ENCODE data around the gene SLC15A1.

SLC15A1 gene

GRCh38 chr13:98786023-98786422 is 33.6 kb upstream of the SLC15A1 start:
- no peaks in the 10 kb centered on the region for H3K4me1 ChIP-seq (ENCODE audit: control insufficient read depth in 1 of 2, insufficient read depth in 1 of 2, low read depth in 1 of 2, low read length in 1 of 2)
- H3K36me3 ChIP-seq, result no peaks in the 10 kb centered on the region
- no peaks in the 10 kb centered on the region for H3K9me3 ChIP-seq
- no peak overlapping the region for H3K27ac ChIP-seq
- H3K27me3 ChIP-seq, result peaks cover 30% of the 10 kb centered on the region
- no peak overlapping the region for H3K4me3 ChIP-seq (ENCODE audit: low read depth in 1 of 2, low read length in 1 of 2)
- TF ChIP-seq, protein P1, sequence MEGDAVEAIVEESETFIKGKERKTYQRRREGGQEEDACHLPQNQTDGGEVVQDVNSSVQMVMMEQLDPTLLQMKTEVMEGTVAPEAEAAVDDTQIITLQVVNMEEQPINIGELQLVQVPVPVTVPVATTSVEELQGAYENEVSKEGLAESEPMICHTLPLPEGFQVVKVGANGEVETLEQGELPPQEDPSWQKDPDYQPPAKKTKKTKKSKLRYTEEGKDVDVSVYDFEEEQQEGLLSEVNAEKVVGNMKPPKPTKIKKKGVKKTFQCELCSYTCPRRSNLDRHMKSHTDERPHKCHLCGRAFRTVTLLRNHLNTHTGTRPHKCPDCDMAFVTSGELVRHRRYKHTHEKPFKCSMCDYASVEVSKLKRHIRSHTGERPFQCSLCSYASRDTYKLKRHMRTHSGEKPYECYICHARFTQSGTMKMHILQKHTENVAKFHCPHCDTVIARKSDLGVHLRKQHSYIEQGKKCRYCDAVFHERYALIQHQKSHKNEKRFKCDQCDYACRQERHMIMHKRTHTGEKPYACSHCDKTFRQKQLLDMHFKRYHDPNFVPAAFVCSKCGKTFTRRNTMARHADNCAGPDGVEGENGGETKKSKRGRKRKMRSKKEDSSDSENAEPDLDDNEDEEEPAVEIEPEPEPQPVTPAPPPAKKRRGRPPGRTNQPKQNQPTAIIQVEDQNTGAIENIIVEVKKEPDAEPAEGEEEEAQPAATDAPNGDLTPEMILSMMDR (IDR thresholded peaks at IDR 0.05), result no peak

GRCh38 chr13:98785405-98785804 is 32.9 kb upstream of the SLC15A1 start:
- no peak overlapping the region for H3K27ac ChIP-seq
- peaks cover 30% of the 10 kb centered on the region for H3K27me3 ChIP-seq
- TF ChIP-seq, protein P1 (IDR thresholded peaks at IDR 0.05), result no peak
- H3K36me3 ChIP-seq, result no peaks in the 10 kb centered on the region
- H3K4me3 ChIP-seq (ENCODE audit: low read depth in 1 of 2, low read length in 1 of 2), result no peak overlapping the region
- no peaks in the 10 kb centered on the region for H3K9me3 ChIP-seq
- H3K4me1 ChIP-seq (ENCODE audit: control insufficient read depth in 1 of 2, insufficient read depth in 1 of 2, low read depth in 1 of 2, low read length in 1 of 2), result no peaks in the 10 kb centered on the region

DNA sequence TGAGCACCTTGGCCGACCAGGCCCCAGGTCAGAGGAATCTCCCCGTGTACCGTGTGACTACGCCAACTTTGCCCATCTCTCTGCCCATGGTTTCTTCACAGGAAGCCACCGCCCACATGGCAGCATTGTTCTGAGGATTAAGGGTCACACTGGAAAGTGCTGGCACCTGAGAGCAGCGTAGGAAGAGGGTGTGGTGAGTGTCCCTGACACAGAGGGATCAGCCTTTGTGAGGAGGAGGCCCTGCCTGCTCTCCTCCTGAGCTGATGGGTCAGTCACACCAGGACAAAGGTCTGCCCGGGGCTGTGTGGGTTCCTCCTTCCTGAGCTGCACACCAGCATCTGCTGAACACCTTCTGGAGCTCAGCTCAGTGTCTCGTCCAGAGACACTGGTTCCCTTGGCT is 32.2 kb upstream of the SLC15A1 start:
- Histone ChIP-seq H3K27ac (no peak overlapping the region), H3K36me3 (no peaks in the 10 kb centered on the region), H3K27me3 (peaks cover 27% of the 10 kb centered on the region), H3K9me3 (no peaks in the 10 kb centered on the region), H3K4me3 (ENCODE audit: low read depth in 1 of 2, low read length in 1 of 2) (no peak overlapping the region), H3K4me1 (ENCODE audit: control insufficient read depth in 1 of 2, insufficient read depth in 1 of 2, low read depth in 1 of 2, low read length in 1 of 2) (no peaks in the 10 kb centered on the region)
- TF ChIP-seq, protein P1 (IDR thresholded peaks at IDR 0.05), result no peak

DNA sequence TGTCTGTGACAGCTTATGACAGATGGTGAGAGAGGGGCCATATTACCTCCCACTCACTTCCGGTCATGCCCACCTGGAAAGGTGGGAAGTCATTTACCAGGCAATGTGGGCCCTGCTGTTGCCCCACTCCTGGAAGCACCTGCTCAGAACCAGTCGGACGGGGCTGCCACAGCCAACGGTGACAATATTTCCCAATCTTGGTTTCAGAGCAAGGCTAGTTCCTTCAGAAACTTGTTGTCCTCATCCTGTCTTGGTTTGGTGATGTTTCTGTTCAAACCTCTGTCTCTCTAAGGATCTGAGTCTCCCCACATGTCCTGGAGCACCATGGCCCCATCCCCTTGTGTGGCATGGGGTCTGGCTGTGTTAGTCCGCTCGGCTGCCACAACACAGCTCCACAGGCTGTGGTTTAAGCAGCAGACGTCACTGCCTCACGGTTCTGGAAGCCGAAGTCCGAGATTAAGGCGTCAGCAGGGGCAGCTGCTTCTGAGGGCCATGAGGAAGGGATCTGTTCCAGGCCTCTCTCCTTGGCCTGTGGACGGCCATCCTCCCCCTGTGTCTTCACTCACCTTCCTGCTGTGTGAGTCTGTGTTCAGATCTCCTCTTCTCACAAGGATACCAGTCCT is 31.5 kb upstream of the SLC15A1 start:
- Histone ChIP-seq H3K27me3 (peaks cover 25% of the 10 kb centered on the region), H3K4me3 (ENCODE audit: low read depth in 1 of 2, low read length in 1 of 2) (no peak overlapping the region), H3K4me1 (ENCODE audit: control insufficient read depth in 1 of 2, insufficient read depth in 1 of 2, low read depth in 1 of 2, low read length in 1 of 2) (no peaks in the 10 kb centered on the region), H3K27ac (no peak overlapping the region), H3K36me3 (no peaks in the 10 kb centered on the region), H3K9me3 (no peaks in the 10 kb centered on the region)
- TF ChIP-seq, protein P1 (IDR thresholded peaks at IDR 0.05), result no peak

- Histone ChIP-seq H3K9me3 (no peaks in the 10 kb centered on the region), H3K36me3 (no peaks in the 10 kb centered on the region), H3K27ac (no peak overlapping the region), H3K27me3 (peaks cover 16% of the 10 kb centered on the region), H3K4me3 (ENCODE audit: low read depth in 1 of 2, low read length in 1 of 2) (no peak overlapping the region), H3K4me1 (ENCODE audit: control insufficient read depth in 1 of 2, insufficient read depth in 1 of 2, low read depth in 1 of 2, low read length in 1 of 2) (no peaks in the 10 kb centered on the region)
- TF ChIP-seq, protein P1 (IDR thresholded peaks at IDR 0.05), result no peak
Measured at GRCh38 chr13:98782654-98783053, 30.2 kb upstream of the SLC15A1 start.

All from neutrophil (primary cell).